RWPE2 (cell line): ENCODE results near the gene ZNF646.

Experiments
- ATAC-seq: fragments of 200-7000 bp; cut with Tn5 transposase; 3 replicates; pipeline ENCODE4 v1.9.1; 2021; ENCODE audit warnings: low read depth
- DNase-seq: peaks from one replicate; pipeline ENCODE4 v3.0.0-alpha.2; 2020; ENCODE audit warnings: low spot score
- H3K27ac ChIP-seq: fragments of 450-650 bp; 2 replicates; pipeline ENCODE4 v1.5.1; 2017; ENCODE audit warnings: mild to moderate bottlenecking; ENCODE audit not compliant: poor library complexity, severe bottlenecking
- H3K27me3 ChIP-seq: fragments of 250-450 bp; sonication (Bioruptor Pico); 2 replicates; pipeline ENCODE4 v1.5.1; 2021; ENCODE audit warnings: mild to moderate bottlenecking, moderate library complexity; ENCODE audit not compliant: insufficient read depth, poor library complexity, severe bottlenecking
- H3K36me3 ChIP-seq: fragments of 250-450 bp; sonication (Bioruptor Pico); 2 replicates; pipeline ENCODE4 v1.5.1; 2020; ENCODE audit warnings: low read depth, mild to moderate bottlenecking, moderate library complexity
- H3K4me1 ChIP-seq: fragments of 250-450 bp; sonication (Bioruptor Pico); 2 replicates; pipeline ENCODE4 v1.5.1; 2021; ENCODE audit warnings: mild to moderate bottlenecking, moderate library complexity; ENCODE audit not compliant: insufficient read depth, poor library complexity, severe bottlenecking
- H3K4me3 ChIP-seq: fragments of 250-450 bp; sonication (Bioruptor Pico); 2 replicates; pipeline ENCODE4 v1.5.1; 2021; ENCODE audit warnings: mild to moderate bottlenecking, moderate library complexity; ENCODE audit not compliant: severe bottlenecking
- H3K9me3 ChIP-seq: fragments of 250-450 bp; sonication (Bioruptor Pico); 2 replicates; pipeline ENCODE4 v1.5.1; 2021; ENCODE audit warnings: mild to moderate bottlenecking, moderate library complexity; ENCODE audit not compliant: severe bottlenecking
- CTCF ChIP-seq: fragments of 450-650 bp; IDR thresholded peaks from one replicate; pipeline ENCODE4 v1.5.1; 2017; ENCODE audit warnings: mild to moderate bottlenecking, moderate library complexity; ENCODE audit not compliant: poor library complexity, severe bottlenecking

The ZNF646 gene

GRCh38 chr16:31090540-31090939, 16.3 kb downstream of the ZNF646 start:
- ATAC-seq = no peak
- no peak overlapping the region for H3K4me3 ChIP-seq
- TF ChIP-seq CTCF = no peak
- H3K27me3 ChIP-seq = no peaks in the 10 kb centered on the region
- no peaks in the 10 kb centered on the region for H3K9me3 ChIP-seq
- no peak for DNase-seq
- H3K27ac ChIP-seq = no peak overlapping the region
- peaks cover 32% of the 10 kb centered on the region for H3K36me3 ChIP-seq
- no peaks in the 10 kb centered on the region for H3K4me1 ChIP-seq

- Histone ChIP-seq H3K9me3 (no peaks in the 10 kb centered on the region), H3K4me1 (no peaks in the 10 kb centered on the region), H3K27ac (no peak overlapping the region), H3K36me3 (peaks cover 32% of the 10 kb centered on the region), H3K4me3 (no peak overlapping the region), H3K27me3 (no peaks in the 10 kb centered on the region)
- DNase-seq (no peak), ATAC-seq (no peak)
- TF ChIP-seq CTCF = no peak
These were observed 18.1 kb downstream of the ZNF646 start for GRCh38 chr16:31092330-31092729.

- DNase-seq (peak; percentile 61), ATAC-seq (peak; percentile 26)
- Histone ChIP-seq H3K27ac (peak overlapping the region; percentile 81), H3K4me3 (peak overlapping the region; percentile 66), H3K36me3 (peaks cover 32% of the 10 kb centered on the region), H3K27me3 (no peaks in the 10 kb centered on the region), H3K9me3 (no peaks in the 10 kb centered on the region), H3K4me1 (no peaks in the 10 kb centered on the region)
- TF ChIP-seq CTCF = no peak
These were observed 19.0 kb downstream of the ZNF646 start for GRCh38 chr16:31093132-31093703.

- peak overlapping the region; percentile 66 for H3K4me3 ChIP-seq
- peak; percentile 49 for DNase-seq
- TF ChIP-seq CTCF = no peak
These were observed 19.8 kb downstream of the ZNF646 start for GRCh38 chr16:31094088-31094423.

GRCh38 chr16:31094424-31095120, 20.4 kb downstream of the ZNF646 start, which contains the start of gene VKORC1:
VKORC1 (minus strand) TSS chr16:31094797; CDS start chr16:31094729, 68 bp downstream.
- Histone ChIP-seq H3K36me3 (peaks cover 24% of the 10 kb centered on the region), H3K9me3 (no peaks in the 10 kb centered on the region), H3K27ac (peak within 1 kb of the TSS; percentile 81), H3K4me1 (no peaks in the 10 kb centered on the region), H3K4me3 (peak within 1 kb of the TSS; percentile 66), H3K27me3 (no peaks in the 10 kb centered on the region)
- ATAC-seq = peak; percentile 95
- peak; percentile 98 for DNase-seq
- TF ChIP-seq CTCF = no peak

More at GRCh38 chr16:31094088-31094423, 19.8 kb downstream of the ZNF646 start:
- H3K36me3 ChIP-seq = peaks cover 29% of the 10 kb centered on the region
- H3K9me3 ChIP-seq = no peaks in the 10 kb centered on the region
- ATAC-seq = no peak; the same call in 2 of the 3 replicates
- H3K27me3 ChIP-seq = no peaks in the 10 kb centered on the region
- H3K27ac ChIP-seq = peak overlapping the region; percentile 81
- H3K4me1 ChIP-seq = no peaks in the 10 kb centered on the region
